Measurements from ENCODE around the gene KDM2B. TPM values are rescaled to one million over a fixed set of nuclear protein-coding genes. Genes with fewer than 3 reads are reported as not detected.

Gene KDM2B
- total and polyA plus RNA-seq, 2 experiments from 2014 or later: 13.6 to 22.7 TPM

- H3K9me2 ChIP-seq (replicated peaks; ENCODE audit: insufficient read depth): no peaks in the 10 kb centered on the region
- H2AFZ ChIP-seq: peak within 1 kb of the TSS; percentile 67
- WGBS (ENCODE audit: low lambda C conversion rate, missing lambda C conversion rate): 2% methylated on average over 74 of the region's 77 CpGs
Measured at GRCh38 chr12:121399391-121400331, 181.2 kb downstream of the KDM2B start, which contains the start of gene RNF34. Gene RNF34, plus strand, starts transcription at chr12:121400118. Its CDS starts 95 bp downstream, at chr12:121400213.

GRCh38 chr12:121398355-121398754 is 182.5 kb downstream of the KDM2B start:
- H3K36me3 ChIP-seq (replicated peaks; ENCODE audit: insufficient read depth, low read depth): no peaks in the 10 kb centered on the region
- H3K4me3 ChIP-seq: no peak overlapping the region
- no peaks in the 10 kb centered on the region for H3K27me3 ChIP-seq
- TF ChIP-seq CTCF (IDR thresholded peaks at IDR 0.05; ENCODE audit: poor library complexity) (no peak), EZH2phosphoT487 (IDR thresholded peaks at IDR 0.05; ENCODE audit: low read depth, severe bottlenecking, unreplicated experiment) (no peak), EZH2 (IDR thresholded peaks at IDR 0.05; ENCODE audit: borderline replicate concordance) (no peak)
- peak overlapping the region; percentile 80 for H3K4me2 ChIP-seq
- peaks cover 10% of the 10 kb centered on the region for H3K4me1 ChIP-seq (ENCODE audit: insufficient read depth)
- no peaks in the 10 kb centered on the region for H3K9me3 ChIP-seq (ENCODE audit: low read depth)
- peaks cover 38% of the 10 kb centered on the region for H3K79me2 ChIP-seq
- peaks cover 10% of the 10 kb centered on the region for H4K20me1 ChIP-seq (ENCODE audit: insufficient read depth, poor library complexity, severe bottlenecking)
- DNase-seq (ENCODE audit: low spot score): no peak
- no peak overlapping the region for H3K27ac ChIP-seq
- no peak overlapping the region for H2AFZ ChIP-seq
- 100% methylated on average over 5 of the region's 5 CpGs for whole genome bisulfite sequencing (ENCODE audit: low lambda C conversion rate, missing lambda C conversion rate)
- no peaks in the 10 kb centered on the region for H3K9me2 ChIP-seq (replicated peaks; ENCODE audit: insufficient read depth)

More at GRCh38 chr12:121399391-121400331, 181.2 kb downstream of the KDM2B start, which contains the start of gene RNF34:
- Histone ChIP-seq H3K36me3 (replicated peaks; ENCODE audit: insufficient read depth, low read depth) (no peaks in the 10 kb centered on the region), H4K20me1 (ENCODE audit: insufficient read depth, poor library complexity, severe bottlenecking) (peaks cover 17% of the 10 kb centered on the region), H3K4me3 (peak within 1 kb of the TSS; percentile 73), H3K4me1 (ENCODE audit: insufficient read depth) (peaks cover 10% of the 10 kb centered on the region), H3K27ac (peak within 1 kb of the TSS; percentile 88), H3K4me2 (peak within 1 kb of the TSS; percentile 81), H3K27me3 (no peaks in the 10 kb centered on the region), H3K79me2 (peaks cover 50% of the 10 kb centered on the region), H3K9me3 (ENCODE audit: low read depth) (no peaks in the 10 kb centered on the region)
- no peak for TF ChIP-seq EZH2 (IDR thresholded peaks at IDR 0.05; ENCODE audit: borderline replicate concordance)
- TF ChIP-seq EZH2phosphoT487 (IDR thresholded peaks at IDR 0.05; ENCODE audit: low read depth, severe bottlenecking, unreplicated experiment): no peak
- no peak for TF ChIP-seq CTCF (IDR thresholded peaks at IDR 0.05; ENCODE audit: poor library complexity)
- peak; percentile 99 for DNase-seq (ENCODE audit: low spot score)

- TF ChIP-seq EZH2phosphoT487 (IDR thresholded peaks at IDR 0.05; ENCODE audit: low read depth, severe bottlenecking, unreplicated experiment) (no peak), CTCF (IDR thresholded peaks at IDR 0.05; ENCODE audit: poor library complexity) (no peak), EZH2 (IDR thresholded peaks at IDR 0.05; ENCODE audit: borderline replicate concordance) (no peak)
- Histone ChIP-seq H3K9me2 (replicated peaks; ENCODE audit: insufficient read depth) (no peaks in the 10 kb centered on the region), H3K4me1 (ENCODE audit: insufficient read depth) (peaks cover 10% of the 10 kb centered on the region), H3K27me3 (no peaks in the 10 kb centered on the region), H3K36me3 (replicated peaks; ENCODE audit: insufficient read depth, low read depth) (no peaks in the 10 kb centered on the region), H3K9me3 (ENCODE audit: low read depth) (no peaks in the 10 kb centered on the region), H3K27ac (no peak overlapping the region), H2AFZ (no peak overlapping the region), H3K4me2 (no peak overlapping the region), H3K4me3 (no peak overlapping the region), H4K20me1 (ENCODE audit: insufficient read depth, poor library complexity, severe bottlenecking) (peaks cover 10% of the 10 kb centered on the region), H3K79me2 (peaks cover 30% of the 10 kb centered on the region)
- no peak for DNase-seq (ENCODE audit: low spot score)
- WGBS (ENCODE audit: low lambda C conversion rate, missing lambda C conversion rate): 98% methylated on average over 14 of the region's 14 CpGs
Measured at GRCh38 chr12:121397521-121397920, 183.3 kb downstream of the KDM2B start.
